HG03439 (cell line): ENCODE data around the gene GHR.

ENCODE experiments used
- ATAC-seq: cut with Tn5 transposase; IDR thresholded peaks from one replicate; pipeline ENCODE4 v1.9.1; 2021; ENCODE audit warnings: mild to moderate bottlenecking, moderate library complexity; ENCODE audit not compliant: unreplicated experiment

Gene GHR

DNA sequence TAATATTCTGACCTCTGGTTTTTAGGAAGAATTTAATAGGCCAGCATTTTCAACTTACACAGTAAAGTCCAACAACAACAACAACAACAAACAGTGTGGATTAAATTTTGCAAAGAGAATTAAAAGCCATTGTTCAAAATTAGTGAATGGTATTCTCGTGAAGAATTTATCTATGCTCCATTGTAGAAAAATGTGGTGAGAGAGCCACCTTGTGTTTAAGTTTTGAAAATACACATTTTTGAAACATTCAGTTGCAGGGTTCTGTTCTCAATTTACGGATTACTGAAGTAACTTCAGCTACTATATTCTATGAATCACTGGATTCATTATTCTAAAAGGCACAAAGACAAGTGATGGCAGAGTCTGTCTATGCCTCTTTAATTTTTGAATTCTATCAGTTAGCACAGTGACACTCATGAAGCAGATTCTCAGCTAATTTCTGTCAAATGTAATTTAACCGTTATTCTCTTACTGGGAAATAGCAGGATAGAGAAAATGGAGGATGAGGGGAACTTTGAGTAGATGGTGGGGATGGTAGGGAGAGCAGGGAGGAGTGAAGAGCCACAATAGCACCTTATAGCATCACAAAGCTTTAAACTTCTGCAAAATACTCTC, 344.4 kb downstream of the GHR start:
- ATAC-seq: no peak

- ATAC-seq: no peak
Observed at GRCh38 chr5:42768106-42768504, 344.9 kb downstream of the GHR start.

DNA sequence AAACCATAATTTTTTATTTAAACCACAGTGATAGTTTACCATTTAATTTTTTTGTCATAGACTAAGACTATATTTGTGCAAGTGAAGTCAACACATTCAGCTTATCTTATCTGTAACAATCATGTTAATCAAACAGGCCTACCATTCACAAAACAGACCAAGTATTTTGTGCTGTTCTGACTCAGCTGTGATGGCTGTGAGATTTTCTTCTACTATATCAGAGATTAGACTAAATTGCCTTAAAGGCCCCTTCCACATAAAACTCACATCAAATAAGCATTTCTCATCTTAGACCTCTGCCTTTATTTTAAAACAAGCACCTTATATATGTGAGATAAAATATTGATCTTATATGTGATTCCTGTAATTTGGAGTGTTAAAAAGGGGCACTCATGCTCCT, 346.8 kb downstream of the GHR start:
- no peak for ATAC-seq
